Urinary bladder (tissue), 4 donors: Measurements from ENCODE around the gene TEX11. TPM values are rescaled to one million over a fixed set of nuclear protein-coding genes. Genes with fewer than 3 reads are reported as not detected.
"Not testable (repeated sequence)": the region's sequence is repeated elsewhere in the genome, so short reads cannot be mapped to it uniquely, and the experiment has no call there.

Experiments
- DNase-seq: peaks from one replicate; pipeline ENCODE4 v3.0.0-alpha.2; 2015; ENCODE audit errors: extremely low spot score
- H3K27ac ChIP-seq: one replicate; pipeline ENCODE4 v1.5.1; 2013; ENCODE audit warnings: low read depth, mild to moderate bottlenecking, moderate library complexity
- H3K36me3 ChIP-seq: one replicate; pipeline ENCODE4 v1.6.1; 2013; ENCODE audit warnings: mild to moderate bottlenecking, moderate library complexity; ENCODE audit not compliant: insufficient read depth
- H3K4me1 ChIP-seq: one replicate; pipeline ENCODE4 v1.6.1; 2013; ENCODE audit warnings: mild to moderate bottlenecking, moderate library complexity; ENCODE audit not compliant: insufficient read depth
- H3K4me3 ChIP-seq: one replicate; pipeline ENCODE4 v1.5.1; 2013; ENCODE audit warnings: low read depth, low read length
- WGBS: extraction: QIAGEN DNeasy Blood & Tissue Kit; methylation state at CpG from one replicate; pipeline ENCODE4 v1.1.7; 2013; 5-methylcytosine and 5-hydroxymethylcytosine counted together
- polyA plus RNA-seq: library from polyadenylated mRNA; stranded (reverse); fragments of 200-250 nt; gene quantifications from one replicate; pipeline ENCODE4 v1.2.3, GENCODE V29; 2013
- total RNA-seq: library from RNA; depleted of rRNA; stranded (reverse); fragments of >200 nt; gene quantifications from one replicate; pipeline ENCODE4 v1.2.3, GENCODE V29; 2014
- donor health status: healthy with polysubstance abuse.
- donor health status: healthy.

TEX11 gene
- total and polyA plus RNA-seq, 2 donors: 0.06 TPM; not detected in 1

GRCh38 chrX:70527610-70528345 lies 380.7 kb downstream of the TEX11 start:
- H3K4me1 ChIP-seq: no peaks in the 10 kb centered on the region
- no peaks in the 10 kb centered on the region for H3K36me3 ChIP-seq
- 75% methylated on average over 3 of the region's 3 CpGs for WGBS
- no peak overlapping the region for H3K27ac ChIP-seq
- no peak for DNase-seq
- H3K4me3 ChIP-seq: no peak overlapping the region

DNA sequence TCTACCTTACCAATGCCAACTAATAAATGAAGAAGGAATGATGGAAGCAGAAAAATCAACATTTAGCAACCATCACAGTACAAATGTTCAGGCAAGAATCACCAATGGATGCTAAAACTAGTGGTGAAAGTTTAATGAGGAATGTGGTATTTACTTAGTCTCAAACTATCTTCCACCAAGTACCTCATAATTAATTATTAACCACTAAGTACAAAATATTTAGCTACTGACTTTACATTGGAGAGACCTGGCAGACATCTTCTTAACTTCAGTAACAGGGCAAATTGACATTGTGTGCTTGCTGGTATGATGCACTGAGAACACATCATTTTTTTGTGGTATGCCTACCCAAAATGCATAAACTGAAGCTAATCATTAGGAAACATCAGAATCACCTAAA lies 381.5 kb downstream of the TEX11 start:
- no peaks in the 10 kb centered on the region for H3K4me1 ChIP-seq
- DNase-seq: no peak
- no peak overlapping the region for H3K4me3 ChIP-seq
- H3K27ac ChIP-seq: no peak overlapping the region
- no peaks in the 10 kb centered on the region for H3K36me3 ChIP-seq

DNA sequence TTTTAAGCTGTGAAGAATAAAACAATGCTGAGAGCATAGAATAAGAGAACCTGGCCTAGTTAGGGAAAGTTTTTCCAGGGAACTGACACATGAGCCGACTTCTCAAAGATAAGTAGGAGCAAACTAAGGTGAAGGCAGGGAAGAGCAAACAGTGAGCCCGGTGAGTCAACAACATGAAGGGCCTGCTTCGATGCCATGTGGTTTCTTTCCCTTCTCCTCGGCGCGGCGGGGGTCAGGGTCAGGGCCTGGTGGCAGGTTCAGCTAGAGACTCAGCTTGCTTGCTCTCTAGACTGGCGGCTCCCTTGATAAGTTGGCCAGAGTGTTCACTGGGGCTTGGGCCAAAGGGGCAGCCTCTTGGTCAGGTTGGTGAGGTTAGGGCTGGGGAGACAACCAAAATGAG lies 382.8 kb downstream of the TEX11 start:
- no peaks in the 10 kb centered on the region for H3K4me1 ChIP-seq
- WGBS: 87% methylated on average over 8 of the region's 8 CpGs
- H3K36me3 ChIP-seq: no peaks in the 10 kb centered on the region
- H3K4me3 ChIP-seq: no peak overlapping the region
- H3K27ac ChIP-seq: no peak overlapping the region
- DNase-seq: no peak

DNA sequence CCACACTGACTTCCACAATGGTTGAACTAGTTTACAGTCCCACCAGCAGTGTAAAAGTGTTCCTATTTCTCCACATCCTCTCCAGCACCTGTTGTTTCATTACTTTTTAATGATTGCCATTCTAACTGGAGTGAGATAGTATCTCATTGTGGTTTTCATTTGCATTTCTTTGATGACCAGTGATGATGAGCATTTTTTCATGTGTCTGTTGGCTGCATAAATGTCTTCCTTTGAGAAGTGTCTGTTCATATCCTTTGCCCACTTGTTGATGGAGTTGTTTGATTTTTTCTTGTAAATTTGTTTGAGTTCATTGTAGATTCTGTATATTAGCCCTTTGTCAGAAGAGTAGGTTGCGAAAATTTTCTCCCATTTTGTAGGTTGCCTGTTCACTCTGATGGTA lies 392.8 kb downstream of the TEX11 start:
- not testable (repeated sequence) for H3K36me3 ChIP-seq, H3K4me1 ChIP-seq, DNase-seq, H3K27ac ChIP-seq, H3K4me3 ChIP-seq
- WGBS: 78% methylated on average over 1 of the region's 1 CpG

DNA sequence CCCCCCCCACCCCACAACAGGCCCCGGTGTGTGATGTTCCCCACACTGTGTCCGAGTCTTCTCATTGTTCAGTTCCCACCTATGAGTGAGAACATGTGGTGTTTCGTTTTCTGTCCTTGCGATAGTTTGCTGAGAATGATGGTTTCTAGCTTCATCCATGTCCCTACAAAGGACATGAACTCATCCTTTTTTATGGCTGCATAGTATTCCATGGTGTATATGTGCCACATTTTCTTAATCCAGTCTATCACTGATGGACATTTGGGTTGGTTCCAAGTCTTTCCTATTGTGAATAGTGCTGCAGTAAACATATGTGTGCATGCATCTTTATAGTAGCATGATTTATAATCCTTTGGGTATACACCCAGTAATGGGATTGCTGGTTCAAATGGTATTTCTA lies 393.2 kb downstream of the TEX11 start:
- WGBS: 97% methylated on average over 4 of the region's 4 CpGs
- not testable (repeated sequence) for H3K4me1 ChIP-seq, H3K36me3 ChIP-seq, H3K27ac ChIP-seq, DNase-seq, H3K4me3 ChIP-seq

DNA sequence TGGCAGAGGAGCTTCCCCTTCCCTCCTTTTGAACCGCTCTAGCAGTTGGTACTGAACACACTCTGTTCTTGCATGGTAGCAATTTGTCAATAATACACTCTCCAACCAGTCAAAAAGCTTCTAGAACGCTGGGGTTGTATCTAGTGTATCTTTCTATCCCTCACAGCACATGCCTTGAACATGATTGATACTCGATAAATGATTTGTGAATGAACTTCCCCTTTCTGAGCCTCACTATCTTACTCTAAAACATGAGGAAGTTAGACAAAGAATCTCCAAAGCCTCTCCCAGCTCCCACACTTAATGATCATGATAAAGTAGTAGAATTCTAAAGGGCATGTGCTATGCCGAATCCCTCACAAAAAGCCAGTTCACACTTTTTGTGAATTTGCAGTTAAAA lies 399.4 kb downstream of the TEX11 start:
- no peaks in the 10 kb centered on the region for H3K4me1 ChIP-seq
- no peak overlapping the region for H3K27ac ChIP-seq
- whole genome bisulfite sequencing: 77% methylated on average over 4 of the region's 4 CpGs
- H3K4me3 ChIP-seq: no peak overlapping the region
- H3K36me3 ChIP-seq: no peaks in the 10 kb centered on the region
- DNase-seq: no peak

DNA sequence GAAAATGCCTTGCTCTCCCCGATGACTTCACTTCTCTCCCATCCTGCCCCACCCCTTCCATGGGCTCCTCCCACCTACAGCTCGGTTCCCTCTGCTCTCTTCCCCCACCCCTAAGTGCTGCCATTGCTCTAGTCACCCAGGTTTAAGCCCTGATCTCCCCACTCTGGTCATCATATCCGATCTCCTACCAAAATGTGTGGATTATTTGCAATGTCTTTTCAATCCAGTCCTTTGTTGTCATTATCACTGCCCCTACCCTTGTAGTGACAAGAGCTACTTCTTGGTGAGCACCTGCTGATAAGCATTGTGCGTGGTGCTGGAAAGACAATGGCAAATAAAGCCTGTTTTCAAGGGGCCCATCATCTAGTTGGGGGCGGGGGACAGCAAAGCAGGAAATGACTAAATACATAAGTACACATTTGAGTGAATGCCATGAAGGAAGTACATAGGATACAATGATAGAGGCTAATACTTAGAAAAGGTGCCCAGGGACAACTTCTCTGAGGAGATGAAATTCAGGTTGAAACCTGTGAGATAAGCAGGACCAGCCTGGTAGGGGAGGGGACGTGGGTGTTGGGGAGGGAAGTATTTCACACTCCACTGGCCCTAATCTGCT lies 400.1 kb downstream of the TEX11 start:
- H3K36me3 ChIP-seq: peaks cover 2% of the 10 kb centered on the region
- 48% methylated on average over 6 of the region's 6 CpGs for WGBS
- no peak overlapping the region for H3K4me3 ChIP-seq
- DNase-seq: no peak
- H3K27ac ChIP-seq: no peak overlapping the region
- no peaks in the 10 kb centered on the region for H3K4me1 ChIP-seq

- H3K4me1 ChIP-seq: no peaks in the 10 kb centered on the region
- H3K27ac ChIP-seq: no peak overlapping the region
- no peak overlapping the region for H3K4me3 ChIP-seq
- no peak for DNase-seq
- 76% methylated on average over 4 of the region's 4 CpGs for WGBS
- H3K36me3 ChIP-seq: peaks cover 6% of the 10 kb centered on the region
These were observed 403.1 kb downstream of the TEX11 start for GRCh38 chrX:70505451-70505841.

DNA sequence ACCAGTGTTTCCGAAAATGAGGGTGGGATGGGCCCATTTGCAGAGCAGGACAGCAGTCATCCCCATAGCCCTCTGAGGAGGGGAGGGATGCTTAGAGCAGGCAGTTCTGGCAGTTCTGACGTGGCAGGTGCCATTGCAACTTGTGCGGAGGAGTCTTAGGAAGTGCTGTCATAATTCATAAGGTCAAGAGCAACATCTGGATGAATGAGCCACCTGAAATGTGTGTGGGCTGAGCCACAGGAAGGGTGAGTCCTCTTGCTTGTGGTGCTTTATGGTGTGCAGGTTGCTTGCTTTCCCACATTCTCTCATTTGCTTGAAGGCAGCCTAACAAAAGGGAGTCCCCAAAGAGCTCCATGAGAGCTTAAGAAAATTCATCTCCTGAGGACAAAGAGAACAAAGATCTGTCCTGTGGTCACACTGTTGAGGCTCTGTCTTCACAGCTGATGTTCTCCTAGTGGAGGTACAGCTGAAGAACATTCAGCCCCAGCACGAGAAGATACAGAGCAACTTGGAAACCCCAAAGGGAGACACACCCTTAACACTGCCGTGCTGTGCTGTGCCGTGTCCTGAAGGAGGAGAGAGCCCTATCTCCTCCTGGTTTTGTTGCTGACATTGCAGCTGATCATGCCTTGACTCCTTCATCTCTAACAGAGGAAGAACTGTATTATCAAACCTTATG lies 403.6 kb downstream of the TEX11 start:
- DNase-seq: no peak
- no peaks in the 10 kb centered on the region for H3K4me1 ChIP-seq
- peaks cover 8% of the 10 kb centered on the region for H3K36me3 ChIP-seq
- H3K27ac ChIP-seq: no peak overlapping the region
- WGBS: 75% methylated on average over 6 of the region's 6 CpGs
- H3K4me3 ChIP-seq: no peak overlapping the region

GRCh38 chrX:70500826-70501225 lies 407.7 kb downstream of the TEX11 start:
- H3K4me1 ChIP-seq: no peaks in the 10 kb centered on the region
- H3K4me3 ChIP-seq: no peak overlapping the region
- peaks cover 8% of the 10 kb centered on the region for H3K36me3 ChIP-seq
- H3K27ac ChIP-seq: no peak overlapping the region
- no peak for DNase-seq
- 90% methylated on average over 4 of the region's 4 CpGs for WGBS

DNA sequence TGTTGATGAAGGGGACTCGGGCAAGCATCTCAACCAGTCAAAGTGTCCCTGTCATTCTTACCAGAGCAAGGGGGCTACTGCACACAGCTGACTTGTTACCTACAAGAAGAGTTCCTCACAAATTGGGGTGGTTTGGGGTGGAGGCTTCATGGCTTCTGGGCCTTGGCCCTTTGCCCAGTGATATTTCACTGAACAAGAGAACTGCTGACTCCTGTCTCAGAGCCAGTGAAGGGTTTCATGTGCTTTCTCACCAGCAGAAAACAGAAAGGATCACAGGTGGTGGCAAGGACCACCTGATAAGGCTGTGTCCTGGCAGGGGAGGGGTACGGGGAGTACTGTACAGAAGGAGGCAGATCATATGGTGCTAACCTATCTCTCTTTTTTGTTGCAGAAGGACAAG lies 410.4 kb downstream of the TEX11 start:
- no peak for DNase-seq
- Histone ChIP-seq H3K27ac (no peak overlapping the region), H3K36me3 (peaks cover 6% of the 10 kb centered on the region), H3K4me1 (no peaks in the 10 kb centered on the region), H3K4me3 (no peak overlapping the region)
- 81% methylated on average over 2 of the region's 2 CpGs for WGBS

- Histone ChIP-seq H3K36me3 (peaks cover 5% of the 10 kb centered on the region), H3K27ac (no peak overlapping the region), H3K4me3 (no peak overlapping the region), H3K4me1 (no peaks in the 10 kb centered on the region)
- DNase-seq: no peak
- 95% methylated on average over 3 of the region's 3 CpGs for WGBS
These were observed 411.5 kb downstream of the TEX11 start for GRCh38 chrX:70497026-70497425.

DNA sequence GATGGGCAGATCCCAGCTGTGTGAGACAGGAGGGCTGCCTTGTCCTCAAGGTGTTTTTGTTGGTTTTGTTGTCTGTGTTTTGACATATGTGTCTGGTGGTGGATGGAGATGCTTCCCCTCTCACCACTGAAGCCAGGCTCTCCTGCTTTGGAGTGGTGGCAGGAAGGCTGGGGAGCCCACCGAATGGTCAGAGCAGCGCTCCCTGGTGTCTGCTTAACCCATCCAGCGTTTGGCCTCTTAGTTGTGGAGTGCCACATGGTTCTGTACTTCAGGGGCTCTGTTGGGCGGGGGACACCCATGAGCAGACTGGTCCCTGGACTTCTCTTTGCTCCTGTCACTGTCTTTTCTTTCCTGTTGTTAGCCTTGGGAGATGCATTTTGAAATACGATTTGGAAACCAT lies 412.0 kb downstream of the TEX11 start:
- H3K4me3 ChIP-seq: no peak overlapping the region
- no peak for DNase-seq
- 76% methylated on average over 5 of the region's 5 CpGs for WGBS
- peaks cover 4% of the 10 kb centered on the region for H3K36me3 ChIP-seq
- H3K27ac ChIP-seq: no peak overlapping the region
- no peaks in the 10 kb centered on the region for H3K4me1 ChIP-seq

- 97% methylated on average over 4 of the region's 4 CpGs for WGBS
- Histone ChIP-seq H3K27ac (no peak overlapping the region), H3K36me3 (no peaks in the 10 kb centered on the region), H3K4me1 (no peaks in the 10 kb centered on the region), H3K4me3 (no peak overlapping the region)
- no peak for DNase-seq
These were observed 414.1 kb downstream of the TEX11 start for GRCh38 chrX:70494441-70494840.
